Loucy (cell line): Measurements from ENCODE around the gene LRRTM4.

Source experiments
- H2AFZ ChIP-seq: fragments of 200-600 bp; sonication (generic); 2 replicates; pipeline ENCODE4 v1.6.0; 2016; ENCODE audit warnings: antibody characterized with exemption, mild to moderate bottlenecking, low read length, moderate library complexity
- H3F3A ChIP-seq: fragments of 200-600 bp; 2 replicates; pipeline ENCODE4 v1.6.0; 2016; ENCODE audit warnings: antibody characterized with exemption, low read depth, mild to moderate bottlenecking
- H3K27me3 ChIP-seq: fragments of 200-600 bp; sonication (generic); 2 replicates; pipeline ENCODE4 v1.6.1; 2014; ENCODE audit warnings: low read length, mild to moderate bottlenecking; ENCODE audit not compliant: insufficient read depth, poor library complexity, severe bottlenecking
- H3K36me3 ChIP-seq: fragments of 200-600 bp; sonication (generic); 2 replicates; pipeline ENCODE4 v1.6.1; 2016; ENCODE audit warnings: low read length; ENCODE audit not compliant: insufficient read depth
- H3K4me1 ChIP-seq: fragments of 200-600 bp; sonication (generic); 2 replicates; pipeline ENCODE4 v1.5.1; 2014; ENCODE audit warnings: low read length, mild to moderate bottlenecking; ENCODE audit not compliant: insufficient read depth, poor library complexity, severe bottlenecking
- H3K4me2 ChIP-seq: fragments of 200-600 bp; sonication (generic); 2 replicates; pipeline ENCODE4 v1.6.0; 2014; ENCODE audit warnings: antibody characterized with exemption, low read length, low read depth, mild to moderate bottlenecking; ENCODE audit not compliant: poor library complexity, severe bottlenecking
- H3K4me3 ChIP-seq: fragments of 200-600 bp; sonication (generic); 2 replicates; pipeline ENCODE4 v1.5.1; 2014; ENCODE audit warnings: low read length, mild to moderate bottlenecking, mixed read lengths; ENCODE audit not compliant: poor library complexity, severe bottlenecking
- H3K79me2 ChIP-seq: fragments of 200-600 bp; sonication (generic); 2 replicates; pipeline ENCODE4 v1.6.1; 2014; ENCODE audit warnings: low read length; ENCODE audit not compliant: insufficient read depth
- H3K9ac ChIP-seq: fragments of 200-600 bp; sonication (generic); 2 replicates; pipeline ENCODE4 v1.6.0; 2014; ENCODE audit warnings: mild to moderate bottlenecking, low read depth, low read length, moderate library complexity; ENCODE audit not compliant: poor library complexity, severe bottlenecking
- H3K9me2 ChIP-seq: fragments of 200-600 bp; sonication (generic); replicated peaks from 2 replicates; pipeline ENCODE4 v1.6.1; 2016; ENCODE audit warnings: low read depth, low read length, mixed read lengths
- H3K9me3 ChIP-seq: fragments of 200-600 bp; sonication (generic); 2 replicates; pipeline ENCODE4 v1.6.1; 2014; ENCODE audit warnings: mild to moderate bottlenecking, antibody characterized with exemption, low read length, low read depth; ENCODE audit not compliant: insufficient read depth
- H4K20me1 ChIP-seq: fragments of 200-600 bp; sonication (generic); 2 replicates; pipeline ENCODE4 v1.6.0; 2014; ENCODE audit warnings: antibody characterized with exemption, low read length, mild to moderate bottlenecking; ENCODE audit not compliant: insufficient read depth, poor library complexity, severe bottlenecking
- EZH2phosphoT487 ChIP-seq: fragments of 200-600 bp; IDR thresholded peaks from 2 replicates; pipeline ENCODE4 v1.6.1; 2018; ENCODE audit warnings: antibody characterized with exemption, mild to moderate bottlenecking, moderate library complexity, borderline replicate concordance
- TF ChIP-seq, protein P1 (sequence below): fragments of 200-600 bp; sonication (generic); conservative IDR thresholded peaks from 2 replicates; pipeline ENCODE4 v1.5.1; 2014; ENCODE audit warnings: mild to moderate bottlenecking, antibody characterized with exemption, low read length

The LRRTM4 gene

DNA sequence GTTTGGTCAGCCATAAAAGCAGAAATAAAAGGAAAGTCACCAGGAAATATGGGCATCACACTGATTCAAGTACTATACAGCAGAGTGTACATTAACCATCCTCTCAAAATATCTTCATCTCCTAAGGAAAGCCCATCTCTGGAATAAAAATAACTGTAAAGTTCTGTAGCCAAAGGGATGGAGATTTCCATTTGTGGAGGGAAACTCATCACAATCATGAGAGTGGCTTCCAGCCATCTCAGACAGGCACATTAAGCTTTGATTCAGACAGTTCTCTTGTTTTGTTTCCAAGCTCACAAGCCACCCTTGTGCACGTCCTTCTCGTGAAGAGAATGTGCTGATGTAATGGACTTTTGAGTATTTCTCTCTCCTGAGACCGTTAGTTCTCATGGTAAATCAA lies 695.5 kb downstream of the LRRTM4 start:
- H3K79me2 ChIP-seq: no peaks in the 10 kb centered on the region

DNA sequence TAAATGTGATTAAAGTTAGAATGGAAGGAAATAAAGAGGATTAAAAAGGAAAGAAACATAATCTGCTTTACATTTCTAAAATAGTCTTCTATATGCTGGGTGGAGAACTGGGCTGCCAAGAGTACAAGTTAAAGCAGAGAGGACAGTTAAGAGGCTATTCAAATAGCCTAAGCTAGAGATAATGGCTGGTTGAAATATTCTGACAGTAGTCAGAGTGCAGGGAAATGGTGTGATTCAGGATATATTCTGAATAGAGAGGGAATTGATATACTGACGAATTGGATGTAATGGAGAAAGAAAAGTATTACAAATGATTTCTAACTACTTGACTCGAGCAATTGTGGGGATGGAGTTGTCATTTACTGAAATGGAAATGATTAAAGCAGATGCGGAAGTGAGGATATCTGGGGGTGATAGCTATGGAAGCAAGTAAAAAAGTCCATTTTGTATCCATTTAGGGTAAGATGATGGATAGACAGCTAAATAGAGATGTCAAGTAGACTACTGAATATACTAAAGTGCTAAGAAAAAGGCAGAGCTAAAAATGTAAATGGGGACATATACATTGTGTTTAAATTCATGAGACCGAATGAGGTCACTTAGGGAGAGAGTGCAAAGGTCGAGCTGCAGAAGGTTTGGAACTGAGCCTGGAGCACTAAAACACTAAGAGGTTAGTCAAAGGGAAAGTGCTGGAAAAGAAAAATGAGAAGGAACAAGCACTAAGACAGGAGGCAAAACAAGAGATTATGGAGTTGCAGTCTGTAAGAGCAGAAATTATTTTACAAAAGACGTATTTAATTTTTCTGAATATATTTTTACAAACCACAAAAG lies 696.8 kb downstream of the LRRTM4 start:
- no peaks in the 10 kb centered on the region for H3K9me2 ChIP-seq
- no peaks in the 10 kb centered on the region for H3F3A ChIP-seq
- no peaks in the 10 kb centered on the region for H3K9me3 ChIP-seq
- no peak for TF ChIP-seq EZH2phosphoT487
- TF ChIP-seq, protein P1, sequence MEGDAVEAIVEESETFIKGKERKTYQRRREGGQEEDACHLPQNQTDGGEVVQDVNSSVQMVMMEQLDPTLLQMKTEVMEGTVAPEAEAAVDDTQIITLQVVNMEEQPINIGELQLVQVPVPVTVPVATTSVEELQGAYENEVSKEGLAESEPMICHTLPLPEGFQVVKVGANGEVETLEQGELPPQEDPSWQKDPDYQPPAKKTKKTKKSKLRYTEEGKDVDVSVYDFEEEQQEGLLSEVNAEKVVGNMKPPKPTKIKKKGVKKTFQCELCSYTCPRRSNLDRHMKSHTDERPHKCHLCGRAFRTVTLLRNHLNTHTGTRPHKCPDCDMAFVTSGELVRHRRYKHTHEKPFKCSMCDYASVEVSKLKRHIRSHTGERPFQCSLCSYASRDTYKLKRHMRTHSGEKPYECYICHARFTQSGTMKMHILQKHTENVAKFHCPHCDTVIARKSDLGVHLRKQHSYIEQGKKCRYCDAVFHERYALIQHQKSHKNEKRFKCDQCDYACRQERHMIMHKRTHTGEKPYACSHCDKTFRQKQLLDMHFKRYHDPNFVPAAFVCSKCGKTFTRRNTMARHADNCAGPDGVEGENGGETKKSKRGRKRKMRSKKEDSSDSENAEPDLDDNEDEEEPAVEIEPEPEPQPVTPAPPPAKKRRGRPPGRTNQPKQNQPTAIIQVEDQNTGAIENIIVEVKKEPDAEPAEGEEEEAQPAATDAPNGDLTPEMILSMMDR: no peak
- H4K20me1 ChIP-seq: no peaks in the 10 kb centered on the region
- H3K4me2 ChIP-seq: no peak overlapping the region
- H2AFZ ChIP-seq: no peak overlapping the region
- no peaks in the 10 kb centered on the region for H3K79me2 ChIP-seq
- H3K27me3 ChIP-seq: no peaks in the 10 kb centered on the region
- no peak overlapping the region for H3K9ac ChIP-seq
- H3K4me1 ChIP-seq: no peaks in the 10 kb centered on the region
- no peaks in the 10 kb centered on the region for H3K36me3 ChIP-seq
- H3K4me3 ChIP-seq: no peak overlapping the region

More for the DNA sequence above, 695.5 kb downstream of the LRRTM4 start:
- Histone ChIP-seq H3K9ac (no peak overlapping the region), H3K9me3 (no peaks in the 10 kb centered on the region), H3K4me1 (no peaks in the 10 kb centered on the region), H3K36me3 (no peaks in the 10 kb centered on the region), H3K4me3 (no peak overlapping the region), H4K20me1 (no peaks in the 10 kb centered on the region), H3F3A (no peaks in the 10 kb centered on the region), H3K9me2 (no peaks in the 10 kb centered on the region), H2AFZ (no peak overlapping the region), H3K27me3 (no peaks in the 10 kb centered on the region), H3K4me2 (no peak overlapping the region)
- TF ChIP-seq EZH2phosphoT487: no peak
- TF ChIP-seq, protein P1: no peak

DNA sequence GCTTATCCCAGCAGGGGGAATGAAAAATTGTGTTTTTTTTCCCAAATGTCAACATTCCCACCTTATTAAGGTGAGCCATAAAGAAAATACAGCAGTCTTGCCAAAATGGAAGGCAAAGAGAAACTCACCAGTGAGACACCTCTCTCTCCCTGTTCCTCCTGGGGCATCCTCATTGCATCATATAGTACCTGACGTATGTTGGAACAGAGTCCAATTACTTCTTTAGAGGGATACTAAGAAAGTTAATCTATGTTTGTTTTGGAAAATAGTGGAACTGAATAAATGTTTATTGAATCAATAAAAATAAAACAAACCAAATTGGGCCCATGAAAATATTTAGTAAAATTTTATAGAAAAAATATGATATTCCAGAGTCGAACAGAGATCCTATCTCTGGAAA lies 700.4 kb downstream of the LRRTM4 start:
- Histone ChIP-seq H3K9ac (no peak overlapping the region), H3F3A (no peaks in the 10 kb centered on the region)
- TF ChIP-seq EZH2phosphoT487: no peak
- TF ChIP-seq, protein P1: no peak

More for the DNA sequence above, 700.4 kb downstream of the LRRTM4 start:
- Histone ChIP-seq H3K9me2 (no peaks in the 10 kb centered on the region), H3K27me3 (no peaks in the 10 kb centered on the region), H3K79me2 (no peaks in the 10 kb centered on the region), H2AFZ (no peak overlapping the region), H4K20me1 (no peaks in the 10 kb centered on the region), H3K36me3 (no peaks in the 10 kb centered on the region), H3K4me1 (no peaks in the 10 kb centered on the region), H3K4me2 (no peak overlapping the region), H3K4me3 (no peak overlapping the region), H3K9me3 (no peaks in the 10 kb centered on the region)
